Erythroblast (primary cell): Measurements from ENCODE around the gene PPFIBP2.

Source experiments
- GATA1 ChIP-seq: IDR thresholded peaks from 2 replicates; pipeline ENCODE4 v1.6.1; 2011; ENCODE audit warnings: low read depth, mild to moderate bottlenecking, control low read depth, low read length, moderate library complexity
- POLR2A ChIP-seq: IDR thresholded peaks from 2 replicates; pipeline ENCODE4 v1.6.1; 2011; ENCODE audit warnings: mild to moderate bottlenecking, low read length

DNA sequence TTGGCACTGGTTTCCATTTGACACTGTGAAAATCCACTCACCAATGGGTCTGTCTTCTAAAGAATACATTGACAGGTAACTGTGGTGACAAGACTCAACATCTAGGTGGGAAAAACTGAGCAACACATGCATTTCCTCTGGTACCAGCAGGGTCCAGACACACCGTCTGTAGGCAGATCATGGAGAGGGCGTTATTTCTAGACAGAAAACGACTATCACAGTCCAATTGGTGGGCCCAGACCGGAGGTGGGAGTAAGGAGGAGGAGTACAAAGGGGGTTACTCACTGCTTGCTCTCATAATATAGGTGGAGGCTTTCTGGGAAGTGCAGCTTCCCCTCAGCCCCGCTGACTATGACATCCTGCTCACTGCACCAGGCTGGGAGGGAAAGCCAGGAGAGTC is 182.6 kb downstream of the PPFIBP2 start:
- TF ChIP-seq POLR2A, result no peak
- TF ChIP-seq GATA1, result no peak
